ENCODE data around the gene LMTK3.

Gene LMTK3

GRCh38 chr19:48511800-48512503, at the start of gene LMTK3:
Gene LMTK3 (minus strand): TSS chr19:48511835. CDS start chr19:48511576, 259 bp downstream.
- peak; percentile 45 for DNase-seq (ENCODE audit: extremely low read depth, insufficient read length)
- no peak within 1 kb of the TSS for H3K4me3 ChIP-seq (replicated peaks; ENCODE audit: low read depth, low read length)
- peaks cover 2% of the 10 kb centered on the region for H3K27me3 ChIP-seq (replicated peaks; ENCODE audit: control insufficient read depth, insufficient read depth, low read length)
- no peak for TF ChIP-seq CTCF (IDR thresholded peaks at IDR 0.05; ENCODE audit: insufficient read depth, low read length, poor library complexity, severe bottlenecking)
- H3K36me3 ChIP-seq (ENCODE audit: control insufficient read depth, insufficient read depth, low read length): no peaks in the 10 kb centered on the region

DNA sequence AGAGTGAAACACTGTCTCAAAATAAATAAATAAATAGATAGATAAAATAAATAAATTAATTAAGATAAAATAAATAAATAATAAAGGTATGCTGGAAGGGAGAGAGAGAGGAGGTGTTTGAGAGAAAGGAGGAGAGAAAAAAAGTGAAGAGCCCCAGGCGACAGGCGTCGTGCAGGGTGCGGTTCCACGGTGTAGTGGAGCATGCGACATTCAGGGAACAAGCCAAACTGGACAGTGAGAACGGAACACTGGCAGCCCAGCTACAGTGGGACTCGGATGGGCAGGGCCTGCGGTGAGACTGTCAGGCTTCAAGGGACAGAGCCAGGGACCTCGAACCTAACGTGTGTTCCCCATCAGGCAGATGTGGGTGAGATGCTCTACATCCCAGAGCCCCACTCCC, 49.8 kb upstream of the LMTK3 start:
- no peaks in the 10 kb centered on the region for H3K36me3 ChIP-seq (ENCODE audit: control insufficient read depth, insufficient read depth, low read length)
- H3K27me3 ChIP-seq (replicated peaks; ENCODE audit: control insufficient read depth, insufficient read depth, low read length): no peaks in the 10 kb centered on the region
- TF ChIP-seq CTCF (IDR thresholded peaks at IDR 0.05; ENCODE audit: insufficient read depth, low read length, poor library complexity, severe bottlenecking): no peak
- H3K4me3 ChIP-seq (replicated peaks; ENCODE audit: low read depth, low read length): no peak overlapping the region
- DNase-seq (ENCODE audit: extremely low read depth, insufficient read length): no peak

DNA sequence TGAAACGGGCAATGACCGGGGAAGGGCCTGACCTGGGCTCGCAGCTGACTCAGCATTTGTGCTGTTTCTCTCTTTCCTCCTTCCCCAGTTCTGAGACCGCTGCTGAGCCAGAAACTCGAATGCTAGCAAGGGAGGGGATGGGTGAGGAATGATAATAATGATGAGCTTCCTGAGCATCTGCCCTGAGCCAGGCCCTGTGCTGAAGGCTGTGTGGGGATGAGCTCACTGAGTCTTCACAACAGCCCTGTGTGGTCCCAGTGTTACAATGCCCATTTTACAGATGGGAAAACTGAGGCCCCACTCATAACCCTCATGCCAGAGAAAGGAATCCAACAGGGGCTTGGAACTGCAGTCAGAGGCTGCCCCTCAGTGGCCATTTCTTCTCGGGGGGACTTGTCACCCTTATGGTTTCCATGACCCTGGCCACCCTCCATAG, 48.5 kb upstream of the LMTK3 start:
- DNase-seq (ENCODE audit: extremely low read depth, insufficient read length): no peak

DNA sequence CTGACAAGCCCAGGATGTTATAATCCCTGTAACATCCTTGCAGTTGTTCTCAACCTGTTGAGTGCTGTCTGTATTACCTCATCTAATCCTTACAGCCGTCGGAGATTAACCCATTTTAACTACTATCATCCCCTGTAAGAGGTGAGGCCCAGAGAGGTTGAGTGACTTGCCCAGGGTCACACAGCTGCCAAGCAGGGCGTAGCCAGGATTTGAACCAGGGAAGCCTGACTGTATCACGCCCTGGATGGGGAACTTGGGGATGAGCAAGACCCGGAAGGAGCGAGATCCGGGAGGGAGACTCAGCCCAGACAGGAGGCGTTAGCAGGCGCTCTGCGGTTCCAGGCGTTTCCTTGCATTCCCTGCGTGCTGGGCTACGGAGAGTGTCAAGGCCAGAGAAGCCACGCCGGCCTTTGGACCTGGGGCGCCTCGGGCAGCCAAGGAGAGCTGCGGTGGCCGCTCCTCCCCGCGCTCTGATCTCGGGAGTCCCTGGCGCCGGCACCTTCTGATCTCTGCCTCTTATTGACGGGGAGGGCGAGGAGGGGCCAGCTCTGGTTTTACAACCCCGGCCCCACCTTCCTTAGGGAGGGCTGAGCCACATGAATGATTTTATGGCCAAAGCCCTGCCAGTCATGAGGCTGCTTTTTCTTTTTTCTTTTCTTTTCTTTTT, 46.5 kb upstream of the LMTK3 start:
- no peak overlapping the region for H3K4me3 ChIP-seq (replicated peaks; ENCODE audit: low read depth, low read length)
- TF ChIP-seq CTCF (IDR thresholded peaks at IDR 0.05; ENCODE audit: insufficient read depth, low read length, poor library complexity, severe bottlenecking): no peak
- no peaks in the 10 kb centered on the region for H3K27me3 ChIP-seq (replicated peaks; ENCODE audit: control insufficient read depth, insufficient read depth, low read length)
- H3K36me3 ChIP-seq (ENCODE audit: control insufficient read depth, insufficient read depth, low read length): no peaks in the 10 kb centered on the region
- DNase-seq (ENCODE audit: extremely low read depth, insufficient read length): no peak

More for the DNA sequence above, 48.5 kb upstream of the LMTK3 start:
- Histone ChIP-seq H3K4me3 (replicated peaks; ENCODE audit: low read depth, low read length) (no peak overlapping the region), H3K36me3 (ENCODE audit: control insufficient read depth, insufficient read depth, low read length) (no peaks in the 10 kb centered on the region), H3K27me3 (replicated peaks; ENCODE audit: control insufficient read depth, insufficient read depth, low read length) (no peaks in the 10 kb centered on the region)
- TF ChIP-seq CTCF (IDR thresholded peaks at IDR 0.05; ENCODE audit: insufficient read depth, low read length, poor library complexity, severe bottlenecking): no peak

GRCh38 chr19:48556825-48557224, 45.2 kb upstream of the LMTK3 start:
- DNase-seq (ENCODE audit: extremely low read depth, insufficient read length): no peak
- TF ChIP-seq CTCF (IDR thresholded peaks at IDR 0.05; ENCODE audit: insufficient read depth, low read length, poor library complexity, severe bottlenecking): no peak
- Histone ChIP-seq H3K27me3 (replicated peaks; ENCODE audit: control insufficient read depth, insufficient read depth, low read length) (no peaks in the 10 kb centered on the region), H3K36me3 (ENCODE audit: control insufficient read depth, insufficient read depth, low read length) (no peaks in the 10 kb centered on the region), H3K4me3 (replicated peaks; ENCODE audit: low read depth, low read length) (no peak overlapping the region)
